Measurements from ENCODE around the gene SORCS2. TPM values are rescaled to one million over a fixed set of nuclear protein-coding genes. Genes with fewer than 3 reads are reported as not detected.

The SORCS2 gene
- total RNA-seq, 1 donor, result 0.27 TPM

GRCh38 chr4:7388627-7389026 lies 196.3 kb downstream of the SORCS2 start:
- TF ChIP-seq CTCF (IDR thresholded peaks at IDR 0.05; ENCODE audit: insufficient read depth, low read length), result no peak
- no peak for DNase-seq (ENCODE audit: low read depth)
- H3K4me3 ChIP-seq (ENCODE audit: low read depth, low read length), result no peak overlapping the region

GRCh38 chr4:7389101-7389701 lies 196.9 kb downstream of the SORCS2 start:
- no peak for TF ChIP-seq CTCF (IDR thresholded peaks at IDR 0.05; ENCODE audit: insufficient read depth, low read length)
- DNase-seq (ENCODE audit: low read depth), result no peak
- no peak overlapping the region for H3K4me3 ChIP-seq (ENCODE audit: low read depth, low read length)

DNA sequence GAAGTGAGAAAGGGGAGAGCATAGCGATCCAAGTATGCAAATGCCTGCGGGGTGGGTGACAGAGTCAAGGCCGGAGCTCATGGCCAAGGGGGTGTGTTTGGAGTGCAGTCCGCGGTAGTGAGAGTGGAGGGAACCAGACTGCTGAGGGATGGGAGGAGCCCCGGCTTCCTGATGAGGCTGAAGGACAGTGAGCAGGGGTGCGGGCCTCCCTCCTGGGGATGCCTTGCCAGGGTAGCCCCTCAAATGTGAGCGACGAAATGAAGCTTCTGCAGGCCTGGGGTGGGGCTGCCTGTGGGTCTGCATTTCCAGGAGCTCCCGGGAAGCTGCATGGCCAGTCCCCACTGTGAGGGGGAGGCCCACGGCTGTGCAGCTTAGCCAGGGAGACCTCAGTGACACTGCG lies 197.4 kb downstream of the SORCS2 start:
- no peak for TF ChIP-seq CTCF (IDR thresholded peaks at IDR 0.05; ENCODE audit: insufficient read depth, low read length)
- no peak overlapping the region for H3K4me3 ChIP-seq (ENCODE audit: low read depth, low read length)
- no peak for DNase-seq (ENCODE audit: low read depth)

GRCh38 chr4:7390336-7390735 lies 198.0 kb downstream of the SORCS2 start:
- no peak for DNase-seq (ENCODE audit: low read depth)
- no peak for TF ChIP-seq CTCF (IDR thresholded peaks at IDR 0.05; ENCODE audit: insufficient read depth, low read length)

GRCh38 chr4:7390906-7391636 lies 198.7 kb downstream of the SORCS2 start:
- no peak for DNase-seq (ENCODE audit: low read depth)
- H3K4me3 ChIP-seq (ENCODE audit: low read depth, low read length), result no peak overlapping the region
- TF ChIP-seq CTCF (IDR thresholded peaks at IDR 0.05; ENCODE audit: insufficient read depth, low read length), result no peak

More at GRCh38 chr4:7390336-7390735, 198.0 kb downstream of the SORCS2 start:
- H3K4me3 ChIP-seq (ENCODE audit: low read depth, low read length), result no peak overlapping the region

DNA sequence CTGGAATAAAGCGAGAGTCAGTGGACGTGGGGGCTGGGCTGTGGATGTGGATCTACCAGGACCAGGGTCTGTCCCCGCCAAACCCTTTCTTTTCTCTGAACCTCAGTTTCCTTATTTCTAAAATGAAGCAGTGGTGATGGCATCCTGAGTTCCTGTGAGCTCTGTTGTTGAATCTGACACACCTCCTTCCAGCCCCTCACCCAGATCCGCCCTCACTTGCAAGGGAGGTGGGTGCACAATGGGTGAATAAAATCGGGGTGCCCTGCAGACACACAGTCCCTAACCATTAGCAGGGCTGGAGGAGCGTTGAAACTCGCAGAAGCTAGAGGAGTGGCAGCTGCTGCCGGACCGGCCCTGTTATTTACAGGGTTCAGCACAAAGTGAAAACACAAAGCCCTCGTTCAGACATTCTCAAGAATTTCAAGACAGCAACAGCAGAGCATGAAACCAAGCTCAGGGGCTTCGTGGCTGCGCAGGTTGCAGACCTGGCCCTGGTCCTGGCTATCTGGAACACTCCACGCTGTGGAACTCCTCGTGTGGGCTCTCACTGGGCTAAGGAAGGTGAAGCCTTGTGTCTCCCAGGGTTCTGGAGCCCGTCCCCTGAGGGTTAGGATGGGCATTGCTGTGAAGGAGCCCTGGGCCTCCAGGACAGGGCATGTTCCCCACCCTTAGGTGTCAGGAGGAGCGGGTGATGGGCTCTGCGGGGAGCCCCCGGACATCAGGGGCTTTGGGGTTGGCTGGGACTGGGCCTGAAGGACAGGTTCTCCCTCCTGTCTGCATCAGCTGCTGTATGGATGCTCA lies 199.5 kb downstream of the SORCS2 start:
- TF ChIP-seq CTCF (IDR thresholded peaks at IDR 0.05; ENCODE audit: insufficient read depth, low read length), result no peak
- H3K4me3 ChIP-seq (ENCODE audit: low read depth, low read length), result no peak overlapping the region
- DNase-seq (ENCODE audit: low read depth), result no peak
